ENCODE measurements around the gene NTSR1.
A peak's percentile ranks its signal among the peaks of the same experiment; 100 is the strongest.
"Not testable (repeated sequence)": the region's sequence is repeated elsewhere in the genome, so short reads cannot be mapped to it uniquely, and the experiment has no call there.

Gene NTSR1

GRCh38 chr20:62674370-62674769 is 34.3 kb upstream of the NTSR1 start:
- DNase-seq (ENCODE audit: low read depth), result peak; percentile 25

- DNase-seq (ENCODE audit: low read depth), result peak; percentile 75
These were observed 33.3 kb upstream of the NTSR1 start for GRCh38 chr20:62675156-62675876.

GRCh38 chr20:62675877-62676260 is 32.8 kb upstream of the NTSR1 start:
- DNase-seq (ENCODE audit: low read depth), result no peak

GRCh38 chr20:62676976-62677375 is 31.7 kb upstream of the NTSR1 start:
- DNase-seq (ENCODE audit: low read depth), result no peak

GRCh38 chr20:62677678-62678077 is 31.0 kb upstream of the NTSR1 start:
- no peak for DNase-seq (ENCODE audit: low read depth)

- DNase-seq (ENCODE audit: low read depth), result no peak
These were observed 30.1 kb upstream of the NTSR1 start for GRCh38 chr20:62678553-62678952.

GRCh38 chr20:62679978-62680589 is 28.6 kb upstream of the NTSR1 start:
- DNase-seq (ENCODE audit: low read depth), result no peak

- DNase-seq (ENCODE audit: low read depth), result no peak
These were observed 25.6 kb upstream of the NTSR1 start for GRCh38 chr20:62682912-62683517.

GRCh38 chr20:62683660-62684322 is 24.8 kb upstream of the NTSR1 start:
- DNase-seq (ENCODE audit: low read depth), result not testable (repeated sequence)

GRCh38 chr20:62684981-62685380 is 23.7 kb upstream of the NTSR1 start:
- no peak for DNase-seq (ENCODE audit: low read depth)

- no peak for DNase-seq (ENCODE audit: low read depth)
These were observed 22.7 kb upstream of the NTSR1 start for GRCh38 chr20:62685781-62686555.

- no peak for DNase-seq (ENCODE audit: low read depth)
These were observed 21.5 kb upstream of the NTSR1 start for GRCh38 chr20:62686869-62687830.

GRCh38 chr20:62688083-62688482 is 20.6 kb upstream of the NTSR1 start:
- no peak for DNase-seq (ENCODE audit: low read depth)

GRCh38 chr20:62688855-62689460 is 19.7 kb upstream of the NTSR1 start:
- peak; percentile 47 for DNase-seq (ENCODE audit: low read depth)

GRCh38 chr20:62689861-62690260 is 18.8 kb upstream of the NTSR1 start:
- no peak for DNase-seq (ENCODE audit: low read depth)

- DNase-seq (ENCODE audit: low read depth), result no peak
These were observed 18.3 kb upstream of the NTSR1 start for GRCh38 chr20:62690261-62690820.

GRCh38 chr20:62691487-62691886 is 17.1 kb upstream of the NTSR1 start:
- DNase-seq (ENCODE audit: low read depth), result no peak

- DNase-seq (ENCODE audit: low read depth), result no peak
These were observed 16.5 kb upstream of the NTSR1 start for GRCh38 chr20:62692176-62692575.

- no peak for DNase-seq (ENCODE audit: low read depth)
These were observed 15.7 kb upstream of the NTSR1 start for GRCh38 chr20:62692801-62693523.

GRCh38 chr20:62693524-62693922 is 15.1 kb upstream of the NTSR1 start:
- no peak for DNase-seq (ENCODE audit: low read depth)
